HG03342 (cell line): Measurements from ENCODE around the gene PHACTR2.
"Not testable (repeated sequence)": the region's sequence is repeated elsewhere in the genome, so short reads cannot be mapped to it uniquely, and the experiment has no call there.

Experiments
- ATAC-seq: cut with Tn5 transposase; IDR thresholded peaks from one replicate; pipeline ENCODE4 v1.9.1; 2021; ENCODE audit warnings: mild to moderate bottlenecking, moderate library complexity; ENCODE audit not compliant: unreplicated experiment

The PHACTR2 gene

DNA sequence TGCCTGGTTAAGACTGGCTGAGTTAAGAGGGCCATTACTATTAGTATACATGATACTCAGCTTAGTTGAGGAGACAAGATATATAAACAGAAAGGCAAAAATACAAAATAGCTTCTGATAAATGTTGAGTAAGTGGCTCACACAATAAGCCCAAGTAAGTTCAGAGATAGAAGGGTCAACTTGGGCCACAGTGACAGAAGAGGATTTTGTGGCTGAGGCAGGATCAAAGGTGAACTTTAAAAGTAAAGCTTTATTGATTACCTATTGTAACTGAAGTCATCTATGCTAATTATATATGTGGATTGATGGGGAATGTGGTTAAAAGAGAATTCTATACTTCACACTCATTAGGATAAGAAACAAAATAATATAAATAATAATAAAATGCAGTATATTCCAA, 80.8 kb downstream of the PHACTR2 start:
- no peak for ATAC-seq

DNA sequence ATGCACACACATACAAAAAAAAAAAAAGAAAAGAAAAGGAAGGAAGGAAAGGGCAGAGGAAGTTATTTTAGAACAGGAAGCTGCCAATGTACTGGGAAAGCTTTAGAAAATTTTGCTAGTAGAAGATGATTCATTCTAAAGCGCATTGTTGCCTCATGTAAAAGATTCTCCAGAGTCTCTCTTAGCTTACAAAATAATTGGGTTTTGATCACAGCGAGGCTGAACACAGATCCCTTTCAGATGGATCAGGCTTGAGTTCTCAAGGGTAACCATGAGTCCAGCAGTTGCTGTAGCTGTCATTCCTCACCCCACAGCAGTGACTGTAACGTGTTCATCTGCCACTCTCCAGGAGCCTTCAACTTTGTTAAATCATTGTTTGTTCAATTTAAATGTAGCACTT, 81.9 kb downstream of the PHACTR2 start:
- ATAC-seq = no peak

DNA sequence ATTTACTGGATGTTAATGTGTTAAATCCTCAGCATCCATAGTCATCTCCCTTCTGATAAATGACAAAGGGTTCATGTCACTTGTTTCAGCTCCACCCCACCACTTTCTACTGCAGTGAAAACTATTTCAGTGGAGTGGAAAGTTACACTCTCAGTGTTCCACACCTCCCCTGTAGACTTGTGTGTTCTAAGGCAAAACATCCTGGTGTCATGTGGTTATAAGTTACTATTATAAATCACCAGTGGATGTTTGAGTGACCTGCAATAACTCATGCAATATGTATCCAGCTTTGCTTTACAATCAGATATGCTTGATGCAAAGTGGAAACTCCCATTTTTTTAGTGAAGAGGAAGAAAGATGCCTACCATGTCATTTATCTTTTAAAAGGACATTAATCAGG, 83.3 kb downstream of the PHACTR2 start:
- ATAC-seq = no peak

DNA sequence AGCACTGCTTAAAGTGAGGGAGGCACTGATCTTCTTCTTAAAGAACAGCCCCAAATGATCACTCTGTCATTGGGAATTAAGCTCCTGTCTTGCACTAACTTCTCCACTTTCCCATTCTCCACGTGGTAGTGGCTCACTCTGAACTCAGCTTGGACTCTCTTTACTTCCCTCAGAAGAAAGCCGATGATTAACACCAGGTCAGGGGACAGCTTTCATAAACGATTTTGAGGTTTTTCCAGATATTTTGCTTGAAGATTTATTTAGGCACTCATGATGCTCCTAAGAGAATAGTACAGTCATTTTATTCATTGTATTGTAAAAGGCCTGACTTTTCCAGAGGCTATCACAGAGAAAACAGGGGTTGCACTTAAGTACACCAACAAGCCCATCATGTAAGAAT, 84.4 kb downstream of the PHACTR2 start:
- ATAC-seq = no peak

DNA sequence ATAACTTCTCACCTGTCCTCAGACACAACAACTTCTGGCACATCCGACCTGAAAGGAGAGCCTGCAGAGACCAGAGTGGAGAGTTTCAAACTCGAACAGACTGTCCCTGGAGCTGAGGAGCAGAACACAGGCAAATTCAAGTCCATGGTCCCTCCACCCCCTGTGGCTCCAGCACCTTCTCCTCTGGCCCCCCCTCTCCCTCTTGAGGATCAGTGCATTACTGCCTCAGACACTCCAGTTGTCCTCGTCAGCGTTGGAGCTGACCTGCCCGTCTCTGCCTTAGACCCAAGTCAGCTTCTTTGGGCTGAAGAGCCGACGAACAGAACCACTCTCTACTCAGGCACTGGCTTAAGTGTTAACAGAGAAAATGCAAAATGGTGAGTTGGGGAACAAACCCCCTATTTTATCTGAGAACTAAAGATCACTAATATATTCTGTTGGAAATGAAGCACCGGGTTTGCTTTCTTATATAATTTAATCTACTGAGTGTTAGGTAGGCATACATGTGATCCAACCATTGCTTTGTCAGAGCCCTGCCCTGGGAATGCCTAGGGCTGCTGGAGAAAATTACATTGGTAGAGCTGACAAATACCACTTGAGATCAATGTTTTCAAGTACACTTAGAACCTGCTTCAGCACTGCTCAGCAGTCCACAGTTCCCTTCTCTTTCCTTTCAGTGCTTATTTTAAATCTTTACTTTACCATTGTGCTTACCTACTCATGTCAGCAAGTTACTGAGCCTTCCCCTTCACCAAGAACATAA, 87.8 kb downstream of the PHACTR2 start:
- ATAC-seq = no peak

DNA sequence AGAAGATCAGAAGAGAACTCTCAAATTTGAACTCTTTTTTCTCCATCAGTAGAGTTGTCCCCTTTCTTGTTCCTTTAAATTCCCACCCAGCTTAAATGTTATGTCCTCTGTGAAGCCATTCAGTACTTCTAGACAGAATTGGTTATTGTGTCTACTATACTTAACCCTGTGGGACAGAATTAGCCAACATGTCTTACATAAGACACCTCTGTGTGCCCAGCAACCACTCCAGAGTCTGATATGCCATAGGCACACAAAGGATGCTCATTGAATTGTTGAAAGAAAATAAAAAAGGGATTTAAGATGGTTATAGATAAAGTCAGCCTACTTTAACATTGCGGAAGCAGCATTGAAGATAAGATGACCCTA, 88.4 kb downstream of the PHACTR2 start:
- no peak for ATAC-seq

DNA sequence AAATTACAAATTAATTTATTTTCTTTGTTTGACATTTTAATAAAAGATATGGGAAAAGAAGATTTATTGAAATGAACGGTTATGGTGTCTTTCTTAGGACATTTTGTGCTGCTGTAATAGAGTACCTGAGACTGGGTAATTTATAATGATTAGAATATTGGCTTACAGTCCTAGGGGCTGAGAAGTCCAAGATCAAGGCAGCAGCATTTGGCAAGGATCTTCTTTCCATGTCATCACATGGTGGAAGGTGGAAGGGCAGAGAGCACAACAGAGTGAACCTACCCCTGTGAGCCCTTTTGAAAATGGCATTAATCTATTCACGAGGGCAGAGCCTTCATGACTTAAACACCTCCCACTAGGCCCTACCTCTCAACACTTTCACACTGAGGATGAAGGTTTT, 89.7 kb downstream of the PHACTR2 start:
- no peak for ATAC-seq

DNA sequence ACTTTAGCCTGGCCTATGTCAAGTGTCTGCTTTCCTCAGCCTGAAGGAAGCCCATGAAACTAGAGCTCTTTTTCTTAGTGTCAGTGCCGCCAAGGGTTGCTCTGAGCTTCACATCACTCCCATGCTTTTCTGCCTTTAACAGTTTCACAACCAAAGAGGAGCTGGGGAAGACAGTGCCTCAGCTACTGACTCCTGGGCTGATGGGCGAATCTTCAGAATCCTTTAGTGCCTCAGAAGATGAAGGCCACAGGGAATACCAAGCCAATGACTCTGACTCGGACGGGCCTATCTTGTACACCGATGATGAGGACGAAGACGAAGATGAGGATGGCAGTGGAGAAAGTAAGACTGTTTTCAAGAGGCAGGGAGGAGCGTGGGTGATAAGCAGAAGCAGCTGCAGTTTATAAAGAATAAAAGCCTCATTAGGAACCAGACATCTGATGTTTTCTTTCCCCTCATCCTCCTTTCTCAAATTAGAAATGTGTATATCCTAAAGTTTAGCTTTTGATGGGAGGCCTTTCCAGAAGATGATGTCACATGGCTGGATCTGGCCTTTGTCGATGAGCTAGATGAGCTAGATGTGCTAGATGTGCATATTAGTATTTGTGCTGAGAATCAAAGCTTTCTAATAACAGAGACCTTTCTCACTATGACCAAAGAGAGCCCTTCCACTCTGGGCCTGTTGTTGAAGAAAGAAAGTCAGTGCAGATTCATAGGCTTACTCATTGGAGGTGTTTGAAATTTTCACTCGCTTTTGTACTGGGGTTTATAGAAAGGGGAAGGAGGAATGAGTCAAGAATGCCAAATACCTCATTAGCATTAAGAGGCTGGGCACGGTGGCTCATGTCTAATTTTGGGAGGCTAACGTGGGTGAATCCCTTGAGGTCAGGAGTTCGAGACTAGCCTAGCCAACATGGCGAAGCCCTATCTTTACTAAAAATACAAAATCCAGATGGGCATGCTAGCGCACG, 94.6 kb downstream of the PHACTR2 start:
- ATAC-seq = no peak

DNA sequence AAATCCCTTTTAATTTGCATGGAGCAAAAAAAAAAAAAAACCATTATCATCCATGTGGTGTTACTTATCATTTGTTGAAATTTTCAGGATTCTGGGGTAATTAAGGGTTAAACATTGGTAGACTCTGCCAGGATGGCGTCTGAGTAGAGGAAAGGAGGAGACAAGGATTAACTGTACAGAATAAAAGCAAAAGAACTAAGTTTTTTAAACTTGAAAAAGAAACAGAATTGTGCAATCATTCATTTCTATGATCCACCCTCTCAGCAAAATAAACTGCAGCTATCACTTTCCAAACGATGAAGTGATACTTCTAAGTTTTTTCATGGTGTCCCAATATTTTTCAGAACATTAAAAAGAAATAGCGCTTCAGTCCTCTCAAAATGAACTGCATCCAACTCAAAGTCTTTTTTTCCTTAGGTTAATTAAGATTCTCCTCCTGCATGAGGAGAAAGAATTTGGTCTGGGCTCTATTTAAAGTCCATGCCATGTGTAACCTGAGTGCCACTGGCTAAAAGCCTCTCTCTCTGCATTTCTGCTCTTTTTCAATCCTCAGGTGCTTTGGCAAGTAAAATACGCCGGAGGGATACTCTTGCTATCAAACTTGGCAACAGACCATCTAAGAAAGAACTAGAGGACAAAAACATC, 95.9 kb downstream of the PHACTR2 start:
- ATAC-seq = no peak

DNA sequence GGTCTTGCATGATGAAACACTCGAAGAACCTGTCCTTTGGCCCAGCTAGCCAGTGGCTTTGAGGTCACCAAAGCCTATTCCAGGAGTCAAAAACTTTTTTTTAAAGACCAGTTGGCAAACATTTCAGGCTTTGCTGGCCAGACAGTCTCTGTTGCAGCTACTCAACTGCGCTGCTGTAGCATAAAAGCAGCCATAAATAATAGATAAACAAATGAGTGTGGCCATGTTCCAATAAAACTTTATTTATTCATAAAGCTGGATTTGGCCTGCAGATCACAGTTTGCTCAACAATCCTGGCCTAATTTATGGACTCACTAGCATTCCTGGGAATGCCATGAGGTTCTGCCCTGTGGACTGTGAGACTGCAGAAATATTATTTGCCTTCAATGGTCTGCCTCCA, 96.6 kb downstream of the PHACTR2 start:
- no peak for ATAC-seq

DNA sequence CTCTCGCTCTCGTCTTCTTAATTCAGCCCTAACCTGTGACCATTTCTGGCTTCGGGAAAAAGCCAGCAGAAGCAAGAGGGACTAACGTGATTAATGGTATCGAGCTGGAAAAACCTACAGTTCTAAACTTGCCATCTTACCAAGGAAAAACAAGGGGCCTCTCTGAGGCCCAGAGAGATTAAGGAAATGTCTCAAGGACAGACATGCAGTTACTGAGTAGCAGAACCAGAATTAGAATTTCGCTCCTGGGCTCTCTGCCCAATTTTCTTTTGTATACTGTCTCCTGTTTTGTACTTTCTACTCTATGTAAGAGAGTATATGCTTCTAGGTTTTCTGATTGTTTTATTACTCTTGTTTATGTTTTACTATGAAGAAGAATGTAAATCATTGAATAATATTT, 97.6 kb downstream of the PHACTR2 start:
- ATAC-seq = no peak

DNA sequence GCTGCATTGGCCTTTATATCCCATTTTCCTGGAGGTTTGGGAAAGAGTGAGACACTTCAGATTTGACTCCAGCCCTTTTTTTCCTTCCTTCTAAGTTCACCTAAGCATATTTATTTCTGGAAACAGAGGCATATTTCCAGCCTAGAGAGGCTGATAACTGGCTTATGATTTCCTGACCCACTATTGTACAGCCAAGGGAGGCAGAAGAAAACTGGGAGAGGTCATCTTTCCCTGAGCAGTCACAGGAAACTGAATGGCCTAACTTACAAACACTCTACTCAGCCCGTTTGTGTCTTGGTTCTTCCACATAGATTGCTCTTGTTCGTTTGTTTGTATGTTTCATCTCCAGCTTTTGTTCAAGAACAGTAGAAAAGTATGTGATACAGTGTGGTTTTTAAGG, 101.2 kb downstream of the PHACTR2 start:
- ATAC-seq = no peak

DNA sequence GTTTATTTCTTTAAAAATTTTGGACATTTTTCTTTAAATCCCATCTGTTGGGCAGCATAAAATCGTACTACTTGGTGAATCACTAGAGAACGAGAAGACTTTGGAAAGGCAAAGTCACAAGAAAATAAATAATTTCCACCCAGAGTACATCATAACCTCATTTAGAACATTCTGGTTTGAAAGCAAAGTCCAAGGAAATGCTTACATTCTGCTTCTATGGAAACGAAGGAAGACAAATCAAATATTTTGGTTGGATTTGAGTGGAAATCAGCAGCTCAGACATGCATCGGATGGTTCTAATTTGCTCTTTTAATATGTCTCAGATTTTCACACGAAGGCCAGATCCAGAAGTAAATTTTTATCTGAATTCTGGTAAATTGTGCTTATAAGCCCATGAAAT, 104.7 kb downstream of the PHACTR2 start:
- no peak for ATAC-seq

DNA sequence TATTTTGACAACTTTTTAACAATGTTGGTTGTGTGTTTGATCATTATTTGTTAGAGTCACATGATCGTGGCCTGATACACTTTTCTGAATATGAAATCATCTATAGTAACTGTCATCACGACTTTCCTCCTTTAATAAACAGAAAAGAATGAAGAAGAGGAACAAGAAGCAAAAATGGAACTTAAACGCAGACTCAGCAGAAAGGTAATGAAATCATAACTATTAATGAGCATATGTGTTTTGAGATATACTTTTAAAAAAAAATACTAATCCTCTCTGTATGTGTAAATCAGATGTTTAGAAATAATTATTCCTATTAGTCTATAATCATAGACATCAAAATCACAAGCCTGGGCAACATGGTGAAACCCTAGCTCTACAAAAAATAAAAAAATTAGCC, 105.3 kb downstream of the PHACTR2 start:
- ATAC-seq = no peak

DNA sequence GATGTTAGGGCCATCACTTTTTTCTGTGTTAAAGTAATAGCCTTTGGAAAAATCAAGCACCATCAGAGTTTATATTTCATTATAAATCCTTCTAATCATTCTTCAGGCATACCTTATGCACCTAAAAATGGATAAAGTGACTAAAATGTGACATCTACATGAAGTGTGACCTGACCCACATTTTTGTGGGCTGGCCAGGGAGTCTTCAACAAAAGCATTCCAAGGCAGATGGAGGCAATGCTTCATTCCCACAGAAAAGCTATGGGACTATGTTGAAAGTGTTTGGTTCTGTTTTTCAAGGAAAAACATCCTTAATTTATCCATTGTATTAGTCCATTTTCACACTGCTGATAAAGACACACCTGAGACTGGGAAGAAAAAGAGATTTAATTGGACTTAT, 106.6 kb downstream of the PHACTR2 start:
- ATAC-seq = no peak

DNA sequence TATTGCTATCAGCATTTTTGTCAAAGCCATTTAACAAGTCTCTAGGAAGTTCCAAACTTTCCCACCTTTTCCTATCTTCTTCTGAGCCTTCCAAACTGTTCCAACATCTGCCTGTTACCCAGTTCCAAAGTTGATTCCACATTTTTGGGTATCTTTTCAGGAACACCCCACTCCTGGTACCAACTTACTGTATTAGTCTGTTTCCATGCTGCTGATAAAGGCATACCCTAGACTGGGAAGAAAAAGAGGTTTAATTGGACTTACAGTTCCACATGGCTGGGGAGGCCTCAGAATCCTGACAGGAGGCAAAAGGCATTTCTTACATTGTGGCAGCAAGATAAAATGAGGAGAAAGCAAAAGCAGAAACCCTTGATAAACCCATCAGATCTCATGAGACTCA, 108.6 kb downstream of the PHACTR2 start:
- ATAC-seq = not testable (repeated sequence)

DNA sequence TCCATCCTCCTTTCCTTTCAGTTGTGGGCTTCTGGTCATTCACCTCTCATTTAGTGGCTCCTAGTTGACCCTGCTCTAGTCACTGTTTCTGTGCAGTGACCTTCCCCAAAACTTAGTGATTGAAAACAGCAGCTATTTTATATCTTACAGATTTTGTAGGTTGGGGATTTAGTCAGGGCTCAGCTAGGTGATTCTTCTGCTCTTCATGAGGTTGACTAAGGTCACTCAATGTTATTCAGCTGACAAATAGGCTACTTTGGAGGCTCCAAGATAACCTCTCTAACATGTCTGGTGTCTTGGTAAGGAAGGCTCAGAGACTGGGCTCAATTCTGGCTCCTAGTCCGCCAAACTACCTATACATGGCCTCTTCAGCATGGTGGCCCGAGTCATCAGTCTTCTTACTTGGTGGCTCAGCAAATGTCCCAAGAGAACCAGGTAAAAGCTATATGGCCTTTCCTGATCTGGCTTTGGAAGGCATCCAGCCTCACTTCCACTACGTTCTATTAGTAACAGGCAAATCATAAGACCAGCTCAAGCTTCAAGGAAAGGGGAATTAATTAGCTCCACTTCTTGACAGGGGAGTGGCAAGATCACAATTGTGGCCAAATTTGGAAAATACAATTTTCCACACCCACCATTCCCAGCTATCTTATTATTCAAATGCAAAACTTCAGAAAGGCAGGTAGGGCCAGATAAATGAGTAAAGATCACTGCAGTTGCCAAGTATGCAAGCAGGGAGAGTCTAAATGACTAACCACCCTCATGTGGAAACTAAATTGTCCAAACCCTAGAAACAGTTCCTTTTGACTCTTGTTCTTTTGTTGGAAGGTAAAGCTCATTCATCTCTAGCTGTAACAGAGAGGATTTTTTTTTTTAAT, 114.9 kb downstream of the PHACTR2 start:
- ATAC-seq = no peak

DNA sequence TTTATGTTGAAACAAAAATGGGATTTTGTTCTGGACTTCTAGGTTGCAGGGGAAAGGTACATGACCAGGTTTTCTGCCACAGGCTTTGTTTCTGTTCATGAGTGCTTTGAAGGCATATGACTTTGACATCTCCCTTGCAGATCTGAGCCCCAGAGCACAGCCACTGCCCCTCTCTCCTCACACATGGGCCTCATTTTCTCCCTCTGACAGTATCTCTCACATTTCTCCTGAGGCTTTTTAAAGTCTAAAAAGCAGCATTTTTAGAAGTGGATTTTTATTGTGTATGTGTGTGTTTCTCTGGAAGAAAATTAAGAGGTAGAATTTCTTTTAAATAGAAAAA, 115.5 kb downstream of the PHACTR2 start:
- ATAC-seq = no peak

DNA sequence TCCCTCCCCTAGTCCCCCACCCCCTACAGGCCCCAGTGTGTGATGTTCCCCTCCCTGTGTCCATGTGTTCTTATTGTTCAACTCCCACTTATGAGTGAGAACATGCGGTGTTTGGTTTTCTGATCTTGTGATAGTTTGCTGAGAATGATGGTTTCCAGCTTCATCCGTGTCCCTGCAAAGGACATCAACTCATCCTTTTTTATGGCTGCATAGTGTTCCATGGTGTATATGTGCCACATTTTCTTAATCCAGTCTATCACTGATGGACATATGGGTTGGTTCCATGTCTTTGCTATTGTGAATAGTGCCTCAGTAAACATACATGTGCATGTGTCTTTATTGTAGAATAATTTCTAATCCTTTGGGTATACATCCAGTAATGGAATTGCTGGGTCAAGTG, 118.8 kb downstream of the PHACTR2 start:
- not testable (repeated sequence) for ATAC-seq

DNA sequence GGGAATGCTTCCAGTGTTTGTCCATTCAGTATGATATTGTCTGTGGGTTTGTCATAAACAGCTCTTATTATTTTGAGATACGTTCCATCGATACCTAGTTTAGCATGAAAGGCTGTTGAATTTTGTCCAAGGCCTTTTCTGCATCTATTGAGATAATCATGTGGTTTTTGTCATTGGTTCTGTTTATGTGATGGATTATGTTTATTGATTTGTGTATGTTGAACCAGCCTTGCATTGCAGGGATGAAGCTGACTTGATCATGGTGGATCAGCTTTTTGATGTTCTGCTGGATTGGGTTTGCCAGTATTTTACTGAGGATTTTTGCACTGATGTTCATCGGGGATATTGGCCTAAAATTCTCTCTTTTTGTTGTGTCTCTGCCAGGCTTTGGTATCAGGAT, 120.7 kb downstream of the PHACTR2 start:
- not testable (repeated sequence) for ATAC-seq
